ENCODE data around the gene CLEC19A. TPM values are rescaled to one million over a fixed set of nuclear protein-coding genes. Genes with fewer than 3 reads are reported as not detected.

The CLEC19A gene
- total and polyA plus RNA-seq, 2 donors (not counting 3 experiments of a cell fraction or from before 2014, with no cell fraction given) = not detected

GRCh38 chr16:19240494-19240893 is 45.0 kb upstream of the CLEC19A start:
- DNase-seq (ENCODE audit: low read depth, low spot score) (no peak), FAIRE-seq (no peak)
- no peak overlapping the region for H2AFZ ChIP-seq (ENCODE audit: low read depth, low read length)
- TF ChIP-seq GATA2 (IDR thresholded peaks at IDR 0.05; ENCODE audit: insufficient read depth, insufficient read length, low read depth, low read length) (no peak), MAX (IDR thresholded peaks at IDR 0.05; ENCODE audit: insufficient read depth, insufficient read length) (no peak), MYC (IDR thresholded peaks at IDR 0.05; ENCODE audit: low read depth, low read length) (no peak), POLR2AphosphoS5 (IDR thresholded peaks at IDR 0.05; ENCODE audit: insufficient read depth, low read depth, low read length) (no peak), CTCF (IDR thresholded peaks at IDR 0.05; ENCODE audit: extremely low read depth in 1 of 2, insufficient read depth in 1 of 2, low read depth in 1 of 2, low read length in 2 of 2) (no peak), FOS (IDR thresholded peaks at IDR 0.05; ENCODE audit: borderline replicate concordance, insufficient read depth, low read length) (no peak), JUN (IDR thresholded peaks at IDR 0.05; ENCODE audit: borderline replicate concordance, insufficient read depth, insufficient read length, low read depth) (no peak), POLR2A (IDR thresholded peaks at IDR 0.05; ENCODE audit: low read depth, low read length) (no peak)
- H3K4me1 ChIP-seq (ENCODE audit: control insufficient read depth, extremely low read depth, insufficient read depth, low read length) = no peaks in the 10 kb centered on the region
- H3K4me2 ChIP-seq (ENCODE audit: insufficient read depth, low read length) = no peak overlapping the region
- H3K79me2 ChIP-seq (ENCODE audit: control insufficient read depth, insufficient read depth, low read length) = no peaks in the 10 kb centered on the region
- no peaks in the 10 kb centered on the region for H4K20me1 ChIP-seq (replicated peaks; ENCODE audit: control insufficient read depth, extremely low read depth, insufficient read depth, low read length)
- POLR2A ChIA-PET = no interaction called here
- CTCF ChIA-PET = no interaction called here
- H3K9ac ChIP-seq (replicated peaks; ENCODE audit: extremely low read depth, insufficient read depth, low read length) = no peak overlapping the region
- no peak overlapping the region for H3K27ac ChIP-seq (ENCODE audit: insufficient read depth, low read depth, low read length)
- H3K9me3 ChIP-seq (replicated peaks; ENCODE audit: control insufficient read depth, insufficient read depth, low read length) = no peaks in the 10 kb centered on the region
- dilution Hi-C loops (cut with MboI; ENCODE audit: extremely low pct_ligation_motif_present, low sequenced_read_pairs) (no loop called here), intact Hi-C loops (cut with micrococcal nuclease) (no loop called here)
- no peaks in the 10 kb centered on the region for H3K9me1 ChIP-seq (replicated peaks; ENCODE audit: control insufficient read depth, extremely low read depth, insufficient read depth, low read length)
- H3K27me3 ChIP-seq (ENCODE audit: control insufficient read depth in 2 of 2, insufficient read depth in 2 of 2, low read length in 2 of 2) = no peaks in the 10 kb centered on the region
- H3K4me3 ChIP-seq (replicated peaks in 1 of 3; ENCODE audit: insufficient read depth in 1 of 3, low read depth in 1 of 3, low read length in 3 of 3) = no peak overlapping the region
- no peaks in the 10 kb centered on the region for H3K36me3 ChIP-seq (ENCODE audit: control insufficient read depth in 2 of 2, extremely low read depth in 1 of 2, insufficient read depth in 2 of 2, low read length in 2 of 2)
- no TSS peak for BruUV-seq (replicated peaks)

Measured in endothelial cell of umbilical vein (primary cell).